A549 treated with AZD9567 at 1 μM for 4 hours (cell line): ENCODE data around the gene SFPQ. TPM values are rescaled to one million over a fixed set of nuclear protein-coding genes. Genes with fewer than 3 reads are reported as not detected.

Experiments
- total RNA-seq: library from RNA; stranded (reverse); fragments of 200-300 nt; extraction: Qiagen RNA extraction; gene quantifications from 5 replicates; pipeline ENCODE4 v1.2.3, GENCODE V29; 2022; ENCODE audit not compliant: insufficient read depth

The SFPQ gene
- total RNA-seq, result 190 to 242 TPM (median 193 TPM) in 5 replicates

GRCh38 chr1:35192853-35193664, at the start of gene SFPQ:
Gene SFPQ, minus strand, starts transcription at chr1:35193145. Its CDS starts 96 bp downstream, at chr1:35193049.

Other genes with a start within 250 kb of the SFPQ start
- gene TMEM35B, start 207.8 kb downstream of the SFPQ start, total RNA-seq, result 16.6 to 22.3 TPM (median 18.6 TPM) in 5 replicates
- 4.3 to 12.4 TPM (median 4.8 TPM) in 5 replicates for gene ZMYM6, start 161.2 kb downstream of the SFPQ start, total RNA-seq
- gene ZMYM1, start 113.8 kb downstream of the SFPQ start, total RNA-seq, result 2.5 to 7.6 TPM (median 6.5 TPM) in 5 replicates
- gene ZMYM4, start 75.6 kb upstream of the SFPQ start, total RNA-seq, result 8.7 to 17.8 TPM (median 11.1 TPM) in 5 replicates